SK-N-SH (cell line): ENCODE results near the gene BRME1. TPM values are rescaled to one million over a fixed set of nuclear protein-coding genes. Genes with fewer than 3 reads are reported as not detected.

ENCODE experiments used
- CTCF ChIA-PET: fragments of 300-600, 350-600 bp; formaldehyde crosslinking; extraction: SDS; loops from one replicate; lab custom pipeline; 2021; lab: Yijun Ruan, JAX
- POLR2A ChIA-PET: fragments of 350-600 bp; sonication (Branson Sonifier 250); formaldehyde crosslinking; extraction: SDS; loops from one replicate; lab custom pipeline; 2020; ENCODE audit warnings: antibody characterized with exemption, inconsistent platforms; lab: Yijun Ruan, JAX
- DNase-seq: peaks from one replicate; pipeline ENCODE4 v3.0.0; 2012
- H2AFZ ChIP-seq: fragments of 200-600 bp; sonication (generic); 2 replicates; pipeline ENCODE4 v1.8.1; 2016; ENCODE audit warnings: antibody characterized with exemption, mild to moderate bottlenecking, low read depth
- H3F3A ChIP-seq: fragments of 200-600 bp; sonication (generic); replicated peaks from 2 replicates; pipeline ENCODE3; 2016; ENCODE audit warnings: antibody characterized with exemption, mild to moderate bottlenecking; ENCODE audit not compliant: insufficient read depth
- H3K27ac ChIP-seq, 2 experiments: fragments of 200-500 bp in 1 of 2; fragments of 200-600 bp in 1 of 2; sonication (Bioruptor generic) in 1 of 2; sonication (generic), shearing (Covaris generic) in 1 of 2; 2 replicates each; pipeline versions ENCODE4 v1.5.1 to v1.6.1; 2014 to 2016; ENCODE audit warnings: low read depth in 2 of 2, inconsistent platforms in 1 of 2, low read length in 1 of 2, mild to moderate bottlenecking in 1 of 2, mixed read lengths in 1 of 2
- H3K27me3 ChIP-seq: fragments of 200-600 bp; sonication (generic), shearing (Covaris generic); 2 replicates; pipeline ENCODE4 v1.6.1; 2016; ENCODE audit warnings: mixed run types; ENCODE audit not compliant: insufficient read depth
- H3K36me3 ChIP-seq, 2 experiments: fragments of 200-500 bp in 1 of 2; fragments of 200-600 bp in 1 of 2; sonication (Bioruptor generic) in 1 of 2; sonication (generic) in 1 of 2; replicated peaks in 1 of 2; 2 replicates each; pipeline versions ENCODE3 to v1.5.1; 2014 to 2016; ENCODE audit warnings: low read length in 1 of 2, mild to moderate bottlenecking in 1 of 2; ENCODE audit not compliant: insufficient read depth in 2 of 2, control insufficient read depth in 1 of 2
- H3K4me1 ChIP-seq, 2 experiments: fragments of 200-500 bp in 1 of 2; fragments of 200-600 bp in 1 of 2; sonication (Bioruptor generic) in 1 of 2; sonication (generic), shearing (Covaris generic) in 1 of 2; 2 replicates each; pipeline versions ENCODE4 v1.5.1 to v1.6.1; 2014 to 2016; ENCODE audit warnings: low read depth in 1 of 2, low read length in 1 of 2, mixed run types in 1 of 2; ENCODE audit not compliant: insufficient read depth in 2 of 2, control insufficient read depth in 1 of 2
- H3K4me2 ChIP-seq: fragments of 200-600 bp; sonication (generic), shearing (Covaris generic); 2 replicates; pipeline ENCODE4 v1.6.1; 2017; ENCODE audit warnings: mixed run types
- H3K4me3 ChIP-seq, 2 experiments: fragments of 200-500 bp in 1 of 2; fragments of 200-600 bp in 1 of 2; sonication (Bioruptor generic) in 1 of 2; sonication (generic), shearing (Covaris generic) in 1 of 2; 2 replicates each; pipeline versions ENCODE4 v1.5.1 to v1.8.1; 2014 to 2016; ENCODE audit warnings: low read depth in 2 of 2, inconsistent platforms in 1 of 2, low read length in 1 of 2, mild to moderate bottlenecking in 1 of 2, mixed read lengths in 1 of 2, moderate library complexity in 1 of 2
- H3K79me2 ChIP-seq: fragments of 200-600 bp; sonication (generic); 2 replicates; pipeline ENCODE4 v1.8.1; 2017; ENCODE audit warnings: mild to moderate bottlenecking; ENCODE audit not compliant: insufficient read depth
- H3K9ac ChIP-seq: fragments of 200-600 bp; sonication (generic); 2 replicates; pipeline ENCODE4 v1.6.1; 2017; ENCODE audit warnings: mixed run types
- H3K9me2 ChIP-seq: fragments of 200-600 bp; sonication (generic); 2 replicates; pipeline ENCODE4 v1.6.1; 2017; ENCODE audit warnings: mixed run types
- H3K9me3 ChIP-seq: fragments of 200-600 bp; sonication (generic); 2 replicates; pipeline ENCODE4 v1.6.1; 2017; ENCODE audit warnings: mixed run types, mild to moderate bottlenecking, moderate library complexity
- H4K20me1 ChIP-seq: fragments of 200-600 bp; sonication (generic); 2 replicates; pipeline ENCODE4 v1.6.1; 2017; ENCODE audit warnings: mild to moderate bottlenecking, mixed run types; ENCODE audit not compliant: insufficient read depth
- EP300 ChIP-seq, 2 experiments: IDR thresholded peaks; 2 replicates each; pipeline versions ENCODE4 v1.4.0 to v1.6.1; 2012; ENCODE audit warnings: borderline replicate concordance in 1 of 2, low read depth in 1 of 2, low read length in 1 of 2
- EZH2phosphoT487 ChIP-seq: fragments of 200-600 bp; sonication (generic); IDR thresholded peaks from 2 replicates; pipeline ENCODE4 v1.6.1; 2017; ENCODE audit warnings: low read depth, mixed run types, mild to moderate bottlenecking, antibody characterized with exemption, moderate library complexity, borderline replicate concordance
- FOSL2 ChIP-seq: IDR thresholded peaks from 2 replicates; pipeline ENCODE4 v1.4.0; 2012; ENCODE audit warnings: low read depth, mild to moderate bottlenecking, moderate library complexity, borderline replicate concordance
- FOXJ3 ChIP-seq: sonication (generic); formaldehyde crosslinking; IDR thresholded peaks from 2 replicates; pipeline ENCODE4 v1.5.1; 2020; ENCODE audit warnings: mild to moderate bottlenecking, missing genetic modification reagents
- GABPA ChIP-seq: IDR thresholded peaks from 2 replicates; pipeline ENCODE4 v1.4.0; 2012; ENCODE audit warnings: low read depth, mild to moderate bottlenecking
- MAX ChIP-seq: IDR thresholded peaks from 2 replicates; pipeline ENCODE4 v1.4.0; 2012; ENCODE audit warnings: low read depth
- MXI1 ChIP-seq: IDR thresholded peaks from 2 replicates; pipeline ENCODE4 v1.6.1; 2012; ENCODE audit warnings: mild to moderate bottlenecking, low read depth, low read length, improper control_type of control experiment
- NRF1 ChIP-seq: IDR thresholded peaks from 2 replicates; pipeline ENCODE4 v1.6.1; 2012; ENCODE audit warnings: low read depth, mild to moderate bottlenecking, low read length
- RAD21 ChIP-seq: IDR thresholded peaks from 2 replicates; pipeline ENCODE4 v1.6.1; 2012; ENCODE audit warnings: mild to moderate bottlenecking, low read length
- RFX5 ChIP-seq: IDR thresholded peaks from 2 replicates; pipeline ENCODE4 v1.6.1; 2012; ENCODE audit warnings: mild to moderate bottlenecking, improper control_type of control experiment, low read length
- SIN3A ChIP-seq: IDR thresholded peaks from 2 replicates; pipeline ENCODE4 v1.6.1; 2012; ENCODE audit warnings: low read depth, mild to moderate bottlenecking, low read length, moderate library complexity, borderline replicate concordance
- SMC3 ChIP-seq: IDR thresholded peaks from 2 replicates; pipeline ENCODE4 v1.6.1; 2012; ENCODE audit warnings: low read depth, low read length, improper control_type of control experiment
- TEAD4 ChIP-seq: IDR thresholded peaks from 2 replicates; pipeline ENCODE4 v1.4.0; 2012; ENCODE audit warnings: mild to moderate bottlenecking, borderline replicate concordance; ENCODE audit not compliant: insufficient read depth
- YY1 ChIP-seq: IDR thresholded peaks from 2 replicates; pipeline ENCODE4 v1.4.0; 2012; ENCODE audit warnings: low read depth, mild to moderate bottlenecking
- WGBS: methylation state at CpG from one replicate; pipeline ENCODE4 v1.1.6; 2017; ENCODE audit warnings: low lambda C conversion rate; 5-methylcytosine and 5-hydroxymethylcytosine counted together
- polyA plus RNA-seq, 3 experiments: library from polyadenylated mRNA; depleted of rRNA; stranded (reverse); fragments of >200 nt; gene quantifications; 2 replicates each; pipeline ENCODE4 v1.2.3, GENCODE V29; 2012
- TF ChIP-seq, protein P1 (sequence below): fragments of 150-350 bp; IDR thresholded peaks from 2 replicates; pipeline ENCODE4 v1.6.1; 2016; ENCODE audit warnings: mild to moderate bottlenecking, low read depth, low read length
- TF ChIP-seq, protein P2 (sequence below): IDR thresholded peaks from 2 replicates; pipeline ENCODE4 v1.6.1; 2012; ENCODE audit warnings: mild to moderate bottlenecking, low read depth, low read length, moderate library complexity

Gene BRME1
- polyA plus RNA-seq, 1 of the 3 experiments (the other 2 are of a cell fraction): 1.5 TPM

- Histone ChIP-seq H3K36me3 (no peaks in the 10 kb centered on the region), H3K27me3 (no peaks in the 10 kb centered on the region), H3K9me2 (no peaks in the 10 kb centered on the region), H3K9me3 (no peaks in the 10 kb centered on the region)
- CTCF ChIA-PET: no interaction called here
- TF ChIP-seq RFX5 (no peak), SMC3 (no peak), RAD21 (no peak), SIN3A (no peak), MAX (no peak), GABPA (no peak), FOSL2 (no peak), EZH2phosphoT487 (no peak), FOXJ3 (CRISPR knock-in tag) (no peak), TEAD4 (no peak), YY1 (no peak), MXI1 (no peak), NRF1 (no peak), EP300 (IDR thresholded peaks at IDR 0.05; ENCODE audit: borderline replicate concordance in 1 of 2, low read depth in 1 of 2, low read length in 1 of 2) (no peak)
- TF ChIP-seq, protein P1, sequence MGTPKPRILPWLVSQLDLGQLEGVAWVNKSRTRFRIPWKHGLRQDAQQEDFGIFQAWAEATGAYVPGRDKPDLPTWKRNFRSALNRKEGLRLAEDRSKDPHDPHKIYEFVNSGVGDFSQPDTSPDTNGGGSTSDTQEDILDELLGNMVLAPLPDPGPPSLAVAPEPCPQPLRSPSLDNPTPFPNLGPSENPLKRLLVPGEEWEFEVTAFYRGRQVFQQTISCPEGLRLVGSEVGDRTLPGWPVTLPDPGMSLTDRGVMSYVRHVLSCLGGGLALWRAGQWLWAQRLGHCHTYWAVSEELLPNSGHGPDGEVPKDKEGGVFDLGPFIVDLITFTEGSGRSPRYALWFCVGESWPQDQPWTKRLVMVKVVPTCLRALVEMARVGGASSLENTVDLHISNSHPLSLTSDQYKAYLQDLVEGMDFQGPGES: no peak
- TF ChIP-seq, protein P2, sequence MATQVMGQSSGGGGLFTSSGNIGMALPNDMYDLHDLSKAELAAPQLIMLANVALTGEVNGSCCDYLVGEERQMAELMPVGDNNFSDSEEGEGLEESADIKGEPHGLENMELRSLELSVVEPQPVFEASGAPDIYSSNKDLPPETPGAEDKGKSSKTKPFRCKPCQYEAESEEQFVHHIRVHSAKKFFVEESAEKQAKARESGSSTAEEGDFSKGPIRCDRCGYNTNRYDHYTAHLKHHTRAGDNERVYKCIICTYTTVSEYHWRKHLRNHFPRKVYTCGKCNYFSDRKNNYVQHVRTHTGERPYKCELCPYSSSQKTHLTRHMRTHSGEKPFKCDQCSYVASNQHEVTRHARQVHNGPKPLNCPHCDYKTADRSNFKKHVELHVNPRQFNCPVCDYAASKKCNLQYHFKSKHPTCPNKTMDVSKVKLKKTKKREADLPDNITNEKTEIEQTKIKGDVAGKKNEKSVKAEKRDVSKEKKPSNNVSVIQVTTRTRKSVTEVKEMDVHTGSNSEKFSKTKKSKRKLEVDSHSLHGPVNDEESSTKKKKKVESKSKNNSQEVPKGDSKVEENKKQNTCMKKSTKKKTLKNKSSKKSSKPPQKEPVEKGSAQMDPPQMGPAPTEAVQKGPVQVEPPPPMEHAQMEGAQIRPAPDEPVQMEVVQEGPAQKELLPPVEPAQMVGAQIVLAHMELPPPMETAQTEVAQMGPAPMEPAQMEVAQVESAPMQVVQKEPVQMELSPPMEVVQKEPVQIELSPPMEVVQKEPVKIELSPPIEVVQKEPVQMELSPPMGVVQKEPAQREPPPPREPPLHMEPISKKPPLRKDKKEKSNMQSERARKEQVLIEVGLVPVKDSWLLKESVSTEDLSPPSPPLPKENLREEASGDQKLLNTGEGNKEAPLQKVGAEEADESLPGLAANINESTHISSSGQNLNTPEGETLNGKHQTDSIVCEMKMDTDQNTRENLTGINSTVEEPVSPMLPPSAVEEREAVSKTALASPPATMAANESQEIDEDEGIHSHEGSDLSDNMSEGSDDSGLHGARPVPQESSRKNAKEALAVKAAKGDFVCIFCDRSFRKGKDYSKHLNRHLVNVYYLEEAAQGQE: no peak
- TF ChIP-seq, all 33 proteins: peak for 0
- Histone ChIP-seq H3K4me1 (no peaks in the 10 kb centered on the region), H3K4me2 (no peak overlapping the region), H2AFZ (no peak overlapping the region), H3K9ac (no peak overlapping the region), H3K27ac (no peak overlapping the region), H3K4me3 (no peak overlapping the region), H4K20me1 (no peaks in the 10 kb centered on the region), H3F3A (no peaks in the 10 kb centered on the region), H3K79me2 (no peaks in the 10 kb centered on the region)
- no peak for DNase-seq
- WGBS: 99% methylated on average over 2 of the region's 2 CpGs
- POLR2A ChIA-PET: no interaction called here
Measured at GRCh38 chr19:13896227-13896626, 9.7 kb downstream of the BRME1 start.
